ENCODE results near the gene RANGAP1. TPM values are rescaled to one million over a fixed set of nuclear protein-coding genes. Genes with fewer than 3 reads are reported as not detected.
"Not testable (repeated sequence)": the region's sequence is repeated elsewhere in the genome, so short reads cannot be mapped to it uniquely, and the experiment has no call there.

Gene RANGAP1
- total RNA-seq, 1 donor from 2014 or later: 49.3 TPM

GRCh38 chr22:41302811-41303210, 16.8 kb upstream of the RANGAP1 start:
- Mint-ChIP-seq H3K4me1 (peaks cover 27% of the 10 kb centered on the region), H3K9me3 (no peaks in the 10 kb centered on the region), H3K27me3 (ENCODE audit: low read depth) (no peaks in the 10 kb centered on the region), H3K27ac (peak overlapping the region; percentile 92), H3K4me3 (peak overlapping the region; percentile 85), H3K36me3 (peaks cover 10% of the 10 kb centered on the region)
- no peak for TF ChIP-seq CTCF (IDR thresholded peaks at IDR 0.05; ENCODE audit: unreplicated experiment)
- DNase-seq (ENCODE audit: low spot score in 2 of 2, unreplicated experiment in 2 of 2): no peak

- no peaks in the 10 kb centered on the region for H3K9me3 Mint-ChIP-seq
- H3K27me3 Mint-ChIP-seq (ENCODE audit: low read depth): no peaks in the 10 kb centered on the region
- peaks cover 6% of the 10 kb centered on the region for H3K36me3 Mint-ChIP-seq
- peaks cover 27% of the 10 kb centered on the region for H3K4me1 Mint-ChIP-seq
- TF ChIP-seq CTCF (IDR thresholded peaks at IDR 0.05; ENCODE audit: unreplicated experiment): no peak
- peak overlapping the region; percentile 92 for H3K27ac Mint-ChIP-seq
- peak; percentile 58 to 72 for DNase-seq (ENCODE audit: low spot score in 2 of 2, unreplicated experiment in 2 of 2)
- peak overlapping the region; percentile 85 for H3K4me3 Mint-ChIP-seq
Measured at GRCh38 chr22:41302021-41302767, 16.2 kb upstream of the RANGAP1 start.

GRCh38 chr22:41301085-41302020, 15.4 kb upstream of the RANGAP1 start, which contains the start of gene ZC3H7B:
ZC3H7B (plus strand) TSS chr22:41301525; CDS start chr22:41320661, 19,136 bp downstream.
- no peak for TF ChIP-seq CTCF (IDR thresholded peaks at IDR 0.05; ENCODE audit: unreplicated experiment)

GRCh38 chr22:41300661-41301060, 14.7 kb upstream of the RANGAP1 start:
- Mint-ChIP-seq H3K4me1 (peaks cover 25% of the 10 kb centered on the region), H3K27me3 (ENCODE audit: low read depth) (no peaks in the 10 kb centered on the region), H3K9me3 (no peaks in the 10 kb centered on the region), H3K27ac (peak overlapping the region; percentile 79), H3K36me3 (peaks cover 2% of the 10 kb centered on the region), H3K4me3 (peak overlapping the region; percentile 58)
- DNase-seq (ENCODE audit: low spot score in 2 of 2, unreplicated experiment in 2 of 2): no peak
- no peak for TF ChIP-seq CTCF (IDR thresholded peaks at IDR 0.05; ENCODE audit: unreplicated experiment)

More at GRCh38 chr22:41301085-41302020, 15.4 kb upstream of the RANGAP1 start, which contains the start of gene ZC3H7B:
- Mint-ChIP-seq H3K4me1 (peaks cover 27% of the 10 kb centered on the region), H3K4me3 (peak within 1 kb of the TSS; percentile 85), H3K9me3 (no peaks in the 10 kb centered on the region), H3K36me3 (peaks cover 5% of the 10 kb centered on the region), H3K27me3 (ENCODE audit: low read depth) (no peaks in the 10 kb centered on the region), H3K27ac (peak within 1 kb of the TSS; percentile 79)
- DNase-seq (ENCODE audit: low spot score in 2 of 2, unreplicated experiment in 2 of 2): peak; percentile 67 to 80

- Mint-ChIP-seq H3K36me3 (no peaks in the 10 kb centered on the region), H3K27ac (no peak overlapping the region), H3K27me3 (ENCODE audit: low read depth) (no peaks in the 10 kb centered on the region), H3K4me3 (no peak overlapping the region), H3K9me3 (no peaks in the 10 kb centered on the region), H3K4me1 (peaks cover 5% of the 10 kb centered on the region)
- no peak for TF ChIP-seq CTCF (IDR thresholded peaks at IDR 0.05; ENCODE audit: unreplicated experiment)
- DNase-seq (ENCODE audit: low spot score in 2 of 2, unreplicated experiment in 2 of 2): no peak
Measured at GRCh38 chr22:41296826-41297667, 11.1 kb upstream of the RANGAP1 start.

GRCh38 chr22:41294816-41295215, 8.8 kb upstream of the RANGAP1 start:
- not testable (repeated sequence) for H3K27me3 Mint-ChIP-seq (ENCODE audit: low read depth); H3K4me3 Mint-ChIP-seq; H3K9me3 Mint-ChIP-seq; H3K36me3 Mint-ChIP-seq; DNase-seq (ENCODE audit: low spot score in 2 of 2, unreplicated experiment in 2 of 2); H3K27ac Mint-ChIP-seq
- peaks cover 12% of the 10 kb centered on the region for H3K4me1 Mint-ChIP-seq
